GM21737 (cell line): Measurements from ENCODE around the gene DNLZ.

Experiments
- ATAC-seq: cut with Tn5 transposase; IDR thresholded peaks from one replicate; pipeline ENCODE4 v1.9.1; 2021; ENCODE audit warnings: mild to moderate bottlenecking, moderate library complexity; ENCODE audit not compliant: unreplicated experiment

Gene DNLZ

GRCh38 chr9:136377341-136378169 lies 14.0 kb upstream of the DNLZ start:
- no peak for ATAC-seq

GRCh38 chr9:136376457-136376856 lies 12.9 kb upstream of the DNLZ start:
- ATAC-seq = no peak

GRCh38 chr9:136375096-136375495 lies 11.6 kb upstream of the DNLZ start:
- ATAC-seq = no peak

GRCh38 chr9:136374183-136374575 lies 10.6 kb upstream of the DNLZ start:
- no peak for ATAC-seq

GRCh38 chr9:136373300-136374182 lies 10.0 kb upstream of the DNLZ start, which contains the start of gene CARD9:
CARD9 (minus strand) TSS chr9:136373669; CDS start chr9:136372078, 1,591 bp downstream.
- ATAC-seq = no peak

- no peak for ATAC-seq
Measured at GRCh38 chr9:136372561-136373299, 9.2 kb upstream of the DNLZ start.

GRCh38 chr9:136372006-136372405 lies 8.5 kb upstream of the DNLZ start:
- ATAC-seq = no peak

- no peak for ATAC-seq
Measured at GRCh38 chr9:136371533-136371880, 8.0 kb upstream of the DNLZ start.

- no peak for ATAC-seq
Measured at GRCh38 chr9:136370687-136371532, 7.4 kb upstream of the DNLZ start.

GRCh38 chr9:136370037-136370436 lies 6.5 kb upstream of the DNLZ start:
- no peak for ATAC-seq

GRCh38 chr9:136368190-136368589 lies 4.6 kb upstream of the DNLZ start:
- ATAC-seq = no peak

GRCh38 chr9:136367296-136368145 lies 4.0 kb upstream of the DNLZ start:
- no peak for ATAC-seq

GRCh38 chr9:136366826-136367225 lies 3.3 kb upstream of the DNLZ start:
- no peak for ATAC-seq

GRCh38 chr9:136365775-136366222 lies 2.3 kb upstream of the DNLZ start:
- ATAC-seq = no peak

- ATAC-seq = no peak
Measured at GRCh38 chr9:136364942-136365774, 1.6 kb upstream of the DNLZ start.

GRCh38 chr9:136363949-136364748 lies 605 bp upstream of the DNLZ start:
- ATAC-seq = no peak

GRCh38 chr9:136362450-136362784 lies 1.1 kb downstream of the DNLZ start:
- no peak for ATAC-seq
